NCI-H1694 (cell line): ENCODE results near the gene BRD9.

Source experiments
- DNase-seq: peaks from one replicate; lab custom pipeline; 2025; lab: John Stamatoyannopoulos, UW

The BRD9 gene

DNA sequence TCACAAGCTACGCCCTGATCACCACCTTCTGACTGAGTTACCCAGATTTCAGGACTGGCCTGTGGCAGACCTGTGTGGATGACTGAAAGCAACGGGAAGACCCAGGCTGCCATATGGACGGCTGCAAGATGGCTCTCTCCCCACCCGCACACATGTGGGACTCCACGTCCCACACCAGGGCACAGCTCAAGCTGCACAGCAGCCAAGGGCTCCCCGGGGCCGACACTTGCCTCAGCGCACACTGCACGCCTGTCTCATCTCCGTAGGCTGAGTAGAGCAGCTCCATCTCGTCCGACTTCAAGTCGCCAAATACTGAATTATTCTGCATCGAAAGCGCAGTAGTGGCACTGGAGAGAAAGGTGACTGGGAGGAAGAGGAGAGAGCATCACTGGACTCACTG is 14.5 kb downstream of the BRD9 start:
- no peak for DNase-seq

DNA sequence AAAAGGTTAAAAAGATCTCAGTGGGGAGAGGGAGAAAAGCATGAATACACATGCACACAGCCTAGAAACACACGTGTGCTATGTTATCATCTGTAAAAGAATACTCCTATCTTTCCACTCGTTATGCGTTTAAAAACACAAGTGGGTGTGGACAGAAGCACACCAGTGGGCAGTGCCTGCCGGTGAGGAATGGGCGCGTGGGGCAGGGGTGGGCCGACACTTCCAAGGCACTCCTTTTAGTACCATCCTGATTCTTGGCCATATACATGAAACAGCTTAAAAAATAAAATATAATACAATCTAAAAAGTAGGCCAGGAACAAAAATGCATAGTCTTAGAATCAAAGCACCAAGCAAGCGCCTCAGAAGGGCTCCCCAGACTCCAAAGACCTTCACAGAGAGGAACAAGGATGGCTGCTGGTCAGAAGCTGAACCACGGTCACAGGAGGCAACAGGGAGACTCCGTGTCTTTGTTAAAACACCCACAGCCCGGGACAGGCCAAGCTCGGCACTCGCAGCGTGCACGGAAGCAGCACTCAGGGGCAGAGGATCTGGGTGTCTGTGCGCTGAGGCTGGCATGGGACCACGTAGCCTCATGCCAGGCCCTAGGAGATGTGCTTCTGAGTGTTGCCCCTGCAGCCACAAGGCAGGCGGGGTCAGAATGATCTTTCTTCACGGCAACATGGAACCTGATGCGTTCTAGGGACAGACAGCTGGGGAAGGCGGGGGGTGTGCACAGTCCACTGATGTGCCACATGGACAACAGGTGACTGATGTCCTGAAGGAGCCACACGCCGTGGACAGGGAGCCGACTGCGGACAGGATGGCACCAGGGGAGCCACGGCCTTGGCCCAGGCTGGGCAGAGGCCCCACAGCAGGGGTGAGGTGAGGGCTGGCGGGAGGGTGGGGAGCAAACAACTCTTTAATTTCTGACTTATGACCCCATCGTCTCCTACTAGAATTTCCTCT is 15.9 kb downstream of the BRD9 start:
- DNase-seq, result no peak

DNA sequence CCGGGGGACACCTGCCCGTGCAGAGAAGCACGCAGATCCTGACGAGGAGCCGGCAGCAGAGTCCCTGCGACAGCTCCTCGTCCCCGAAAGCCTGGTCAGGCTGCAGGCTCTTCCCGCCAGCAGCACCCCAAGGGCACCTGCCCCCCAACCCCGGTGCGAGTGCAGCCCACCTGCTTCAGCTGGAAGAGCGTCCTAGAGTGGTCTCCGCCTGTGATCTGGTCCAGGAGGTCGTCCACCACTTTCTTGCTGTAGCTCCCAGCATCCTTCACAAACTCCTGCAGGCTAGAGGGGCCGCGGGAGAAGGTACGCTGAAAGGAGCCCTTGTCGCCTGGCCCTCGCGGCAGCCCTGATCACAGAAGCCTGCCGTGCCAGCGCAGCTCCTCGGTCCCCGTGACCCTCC is 16.7 kb downstream of the BRD9 start:
- DNase-seq, result no peak

- no peak for DNase-seq
Observed at GRCh38 chr5:873328-873727, 19.3 kb downstream of the BRD9 start.

DNA sequence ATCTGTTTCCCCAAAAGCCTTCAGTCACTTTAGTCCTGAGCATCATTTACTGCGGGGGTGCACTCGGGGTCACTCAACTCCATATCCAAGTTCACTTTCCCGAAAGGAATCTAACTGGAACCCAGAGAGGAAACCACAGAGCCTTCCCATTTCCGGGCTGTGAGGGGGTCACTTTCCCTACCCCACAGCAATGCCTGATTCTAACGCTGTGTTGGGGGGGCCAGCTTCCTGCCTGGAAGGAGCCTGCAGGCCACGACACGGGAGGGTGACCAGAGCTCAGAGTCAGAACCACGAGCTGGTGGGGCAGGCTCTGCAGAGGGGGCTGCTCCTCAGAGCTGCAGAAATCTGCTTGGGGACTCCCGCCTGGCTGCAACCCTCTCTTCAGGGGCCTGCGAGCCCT is 20.3 kb downstream of the BRD9 start:
- no peak for DNase-seq

DNA sequence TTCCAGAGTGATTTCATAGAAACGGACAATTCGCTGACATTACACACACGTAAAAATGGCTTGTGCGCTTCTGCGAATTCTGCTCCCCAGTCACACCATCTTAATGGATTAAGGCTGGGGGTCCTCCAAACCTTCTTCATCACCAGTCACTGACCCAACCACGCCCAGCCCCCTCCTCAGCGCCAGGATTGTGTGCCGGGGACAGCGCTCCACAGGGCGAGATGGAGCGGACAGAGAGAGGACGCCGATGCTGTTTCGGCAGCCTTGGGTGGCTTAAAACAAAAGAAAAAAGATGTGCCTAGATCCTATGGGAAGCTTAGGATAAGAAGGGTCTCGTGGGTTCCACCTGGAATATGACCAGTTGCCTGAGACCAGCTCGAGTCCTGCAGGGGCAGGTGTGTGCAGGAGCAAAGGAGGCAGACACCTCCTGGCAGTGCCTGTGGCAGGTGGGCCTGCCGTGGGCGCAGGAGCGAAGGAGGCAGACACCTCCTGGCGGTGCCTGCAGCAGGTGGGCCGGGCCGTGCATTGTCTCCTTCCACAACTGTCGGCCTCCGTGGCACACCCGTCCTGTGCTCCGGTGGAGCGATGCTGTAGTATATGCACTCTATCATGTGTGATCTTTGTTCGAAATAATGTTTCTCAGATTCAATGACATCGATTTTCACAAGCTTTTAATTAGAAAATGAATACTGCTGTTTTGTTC is 20.9 kb downstream of the BRD9 start:
- DNase-seq, result no peak

- DNase-seq, result no peak
Observed at GRCh38 chr5:870956-871355, 21.6 kb downstream of the BRD9 start.

GRCh38 chr5:868428-869135 is 24.0 kb downstream of the BRD9 start:
- no peak for DNase-seq

DNA sequence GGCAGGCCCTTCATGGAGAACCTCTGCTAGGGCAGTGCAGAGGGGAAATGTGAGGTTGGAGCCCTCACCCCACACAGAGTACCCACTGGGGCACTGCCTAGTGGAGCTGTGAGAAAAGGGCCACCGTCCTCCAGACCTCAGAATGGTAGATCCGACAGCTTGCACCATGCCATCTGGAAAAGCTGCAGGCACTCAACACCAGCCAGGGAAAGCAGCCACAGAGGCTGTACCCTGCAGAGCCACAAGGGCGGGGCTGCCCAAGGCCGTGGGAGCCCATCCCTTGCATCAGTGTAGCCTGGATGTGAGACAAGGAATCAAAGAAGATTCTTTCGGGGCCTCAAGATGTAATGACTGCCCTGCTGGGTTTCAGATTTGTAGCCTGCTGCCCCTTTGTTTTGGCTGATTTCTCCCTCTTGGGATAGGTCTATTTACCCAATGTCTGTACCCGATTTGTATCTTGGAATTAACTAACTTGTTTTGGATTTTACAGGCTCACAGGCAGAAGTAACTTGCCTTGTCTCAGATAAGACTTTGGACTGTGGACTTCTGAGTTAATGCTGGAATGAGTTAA is 25.2 kb downstream of the BRD9 start:
- DNase-seq, result peak; percentile 56

DNA sequence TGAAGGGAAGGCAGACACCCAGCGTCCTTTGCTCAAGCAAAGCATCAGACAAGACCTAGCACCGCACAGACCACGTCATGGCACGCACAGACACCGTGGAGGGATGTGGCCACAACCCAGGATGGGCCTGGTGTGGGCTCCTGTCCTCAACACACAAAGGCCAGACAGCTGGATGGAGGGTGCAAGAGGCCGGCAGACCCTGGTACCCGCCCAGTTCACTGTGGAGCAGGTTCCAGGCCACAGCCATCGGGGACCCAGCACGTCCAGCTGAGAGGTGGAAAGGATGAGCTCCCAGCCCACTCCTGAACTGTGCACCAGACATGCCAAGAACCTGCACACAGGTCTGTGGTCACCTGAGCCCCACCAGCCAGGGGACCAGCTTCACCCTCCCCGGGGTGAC is 26.8 kb downstream of the BRD9 start:
- no peak for DNase-seq

GRCh38 chr5:865168-865521 is 27.5 kb downstream of the BRD9 start:
- DNase-seq, result no peak

DNA sequence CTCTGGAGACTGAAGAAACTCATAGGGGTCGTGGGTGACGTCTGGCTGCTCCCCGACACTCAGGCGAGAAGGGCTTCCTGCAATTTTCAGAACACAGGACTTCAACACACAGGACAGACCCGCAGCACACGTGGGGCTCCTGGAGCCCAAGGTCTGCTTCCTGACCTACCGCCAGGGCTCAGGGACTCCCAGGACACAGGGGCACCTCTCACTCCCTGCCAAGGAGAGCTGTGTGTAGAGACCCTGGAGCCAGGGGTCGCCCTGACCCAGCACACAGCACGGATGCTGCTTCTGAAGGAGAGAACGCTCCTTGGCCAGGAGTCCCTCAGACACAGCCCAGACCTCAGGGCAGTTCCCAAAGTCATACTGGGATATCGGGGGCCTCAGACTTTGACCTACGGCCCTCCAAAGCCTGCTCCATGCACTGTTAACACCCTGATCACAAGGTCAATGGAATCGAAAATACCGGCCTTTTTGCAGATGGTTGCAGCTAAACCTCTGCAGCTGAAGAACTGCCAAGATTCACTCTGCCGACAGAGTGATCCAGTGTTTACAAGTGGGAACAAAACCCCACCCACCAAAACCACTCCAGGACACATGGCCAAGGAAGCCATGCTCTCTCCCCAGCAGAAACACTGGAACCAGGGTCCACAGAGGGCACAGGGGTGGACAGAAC is 28.0 kb downstream of the BRD9 start:
- DNase-seq, result no peak

DNA sequence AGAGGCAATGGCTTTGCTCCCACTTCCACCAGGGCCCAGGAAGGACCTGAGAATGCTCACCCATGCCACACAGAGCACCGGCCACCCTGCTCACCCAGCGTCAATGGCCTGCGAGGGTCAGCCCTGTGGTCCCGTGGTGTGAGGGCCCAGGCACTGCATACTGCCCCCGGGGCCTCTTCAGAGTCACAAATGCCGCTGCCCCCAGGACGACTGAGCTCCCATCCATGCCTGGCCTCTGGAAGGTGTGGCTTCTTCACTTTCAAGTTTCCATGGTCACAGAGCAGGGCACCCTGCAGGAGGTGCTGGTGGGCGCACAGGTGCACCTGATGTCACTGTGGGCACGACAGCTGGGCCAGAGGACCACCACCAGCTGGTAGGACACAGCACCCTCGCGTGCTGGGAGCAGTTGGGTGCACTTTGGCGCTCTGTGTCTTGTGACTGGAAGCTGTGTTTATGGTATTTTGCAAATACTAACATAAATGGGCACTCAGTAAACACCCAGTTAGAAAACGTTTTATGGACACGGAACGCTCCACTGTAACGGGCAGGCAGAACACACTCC is 29.3 kb downstream of the BRD9 start:
- DNase-seq, result peak; percentile 77

- DNase-seq, result peak; percentile 97
Observed at GRCh38 chr5:862367-863243, 30.0 kb downstream of the BRD9 start.

GRCh38 chr5:861442-862366 is 30.9 kb downstream of the BRD9 start:
- no peak for DNase-seq

GRCh38 chr5:860506-861150 is 32.0 kb downstream of the BRD9 start:
- DNase-seq, result no peak

DNA sequence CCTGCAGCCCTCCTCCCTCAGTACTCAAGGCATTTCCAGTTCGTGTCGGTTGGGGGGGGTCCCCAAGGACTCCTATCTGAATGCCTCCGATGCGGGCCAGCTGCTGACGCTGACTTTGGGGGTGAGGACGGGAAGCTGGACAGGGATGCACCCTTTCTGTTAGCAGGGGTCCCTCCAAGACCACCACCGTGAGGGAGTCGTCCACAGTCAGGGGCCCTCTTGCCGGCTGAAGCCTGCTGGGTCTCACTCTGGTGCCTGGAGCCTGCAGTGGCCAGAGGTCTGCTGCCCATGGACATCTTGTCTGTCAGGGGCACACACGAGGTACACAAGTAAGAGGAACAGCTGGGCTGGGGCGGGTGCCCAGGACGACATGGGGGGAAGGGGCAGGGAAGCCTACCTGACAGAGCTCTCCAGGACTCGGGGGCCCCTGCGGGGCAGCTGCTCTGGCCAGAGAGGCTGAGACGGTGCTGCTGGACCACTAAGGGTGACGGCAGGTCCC is 32.8 kb downstream of the BRD9 start:
- no peak for DNase-seq

DNA sequence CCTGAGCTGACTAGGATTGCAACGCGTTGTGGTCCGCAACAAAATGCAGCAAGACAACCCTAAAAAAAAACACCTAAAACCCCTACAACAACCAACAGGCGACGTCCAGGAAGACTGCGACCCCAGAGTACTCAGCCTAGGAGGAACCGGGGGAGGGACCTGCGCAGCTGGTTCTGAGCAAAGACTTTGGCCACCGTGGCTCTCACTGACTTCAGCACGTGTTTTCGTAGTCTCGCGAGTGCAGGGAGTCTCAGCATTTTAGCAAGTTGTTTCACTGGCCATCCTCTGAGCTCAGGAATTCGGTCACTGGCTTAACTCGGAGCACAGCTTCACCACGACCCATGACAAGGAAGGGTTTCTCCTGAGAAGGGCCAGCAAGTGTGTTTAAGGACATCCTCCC is 33.2 kb downstream of the BRD9 start:
- no peak for DNase-seq

DNA sequence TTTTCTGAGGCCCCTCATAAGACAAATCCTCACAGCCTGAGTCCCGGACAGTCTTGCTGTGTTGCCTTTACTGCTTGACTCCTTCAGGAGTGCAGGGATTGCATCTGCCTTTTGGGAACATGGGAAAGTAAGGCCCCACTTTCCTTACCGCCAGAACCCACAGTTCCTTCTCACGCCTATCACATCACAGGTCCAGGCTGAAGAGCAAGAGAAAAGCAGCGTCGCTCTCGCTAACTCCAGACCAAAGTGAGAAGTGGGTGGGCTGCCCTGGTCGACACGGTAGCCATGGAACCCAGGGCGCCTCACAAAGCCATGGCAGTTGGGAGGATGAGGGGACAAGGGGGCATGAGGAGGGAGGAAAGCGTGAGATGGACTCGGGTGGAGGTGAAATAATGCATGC is 33.9 kb downstream of the BRD9 start:
- DNase-seq, result no peak
